ENCODE measurements around the gene SUGCT.

SUGCT gene

DNA sequence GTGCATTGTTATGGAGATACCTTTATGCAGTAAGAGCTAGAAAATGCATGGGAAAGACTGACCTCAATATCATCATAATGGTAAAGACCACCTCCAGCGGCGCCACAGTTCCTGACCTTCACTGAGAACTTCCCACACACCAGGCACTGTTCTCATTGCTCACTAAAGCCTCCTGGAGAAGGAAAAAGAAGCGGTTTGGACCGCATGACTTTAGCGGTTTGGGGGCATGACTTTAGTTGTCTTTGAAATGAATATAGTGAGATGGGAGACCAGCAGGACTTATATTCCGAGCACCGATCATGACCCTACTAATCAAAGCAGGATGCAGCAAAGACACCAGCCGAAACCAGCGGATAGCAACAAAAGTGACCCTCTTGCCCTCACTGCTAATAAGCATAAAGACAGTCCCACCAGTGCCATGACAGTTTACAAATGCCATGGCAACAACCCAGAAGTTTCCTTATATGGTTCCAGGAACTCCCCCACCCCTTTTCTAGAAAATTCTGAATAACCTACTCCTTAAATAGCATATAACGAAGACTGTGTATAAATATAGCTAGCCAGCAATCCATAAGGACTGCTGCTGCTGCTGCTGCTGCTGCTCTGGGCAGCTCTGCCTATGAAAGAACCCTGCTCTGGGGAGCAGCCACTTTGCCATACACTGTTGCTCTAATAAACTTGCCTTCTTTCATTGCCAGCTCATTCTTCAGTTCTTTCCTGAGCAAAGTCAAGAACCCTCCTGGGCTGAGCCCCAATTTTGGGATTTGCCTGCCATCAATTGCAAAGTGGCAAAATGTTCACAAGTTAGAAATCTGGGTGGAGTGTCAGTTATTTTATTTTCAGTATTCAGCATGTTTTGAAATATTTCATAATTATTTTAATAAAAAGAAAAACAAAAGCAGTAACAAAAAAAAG is 694.1 kb downstream of the SUGCT start:
- DNase-seq (ENCODE audit: low spot score), result no peak

DNA sequence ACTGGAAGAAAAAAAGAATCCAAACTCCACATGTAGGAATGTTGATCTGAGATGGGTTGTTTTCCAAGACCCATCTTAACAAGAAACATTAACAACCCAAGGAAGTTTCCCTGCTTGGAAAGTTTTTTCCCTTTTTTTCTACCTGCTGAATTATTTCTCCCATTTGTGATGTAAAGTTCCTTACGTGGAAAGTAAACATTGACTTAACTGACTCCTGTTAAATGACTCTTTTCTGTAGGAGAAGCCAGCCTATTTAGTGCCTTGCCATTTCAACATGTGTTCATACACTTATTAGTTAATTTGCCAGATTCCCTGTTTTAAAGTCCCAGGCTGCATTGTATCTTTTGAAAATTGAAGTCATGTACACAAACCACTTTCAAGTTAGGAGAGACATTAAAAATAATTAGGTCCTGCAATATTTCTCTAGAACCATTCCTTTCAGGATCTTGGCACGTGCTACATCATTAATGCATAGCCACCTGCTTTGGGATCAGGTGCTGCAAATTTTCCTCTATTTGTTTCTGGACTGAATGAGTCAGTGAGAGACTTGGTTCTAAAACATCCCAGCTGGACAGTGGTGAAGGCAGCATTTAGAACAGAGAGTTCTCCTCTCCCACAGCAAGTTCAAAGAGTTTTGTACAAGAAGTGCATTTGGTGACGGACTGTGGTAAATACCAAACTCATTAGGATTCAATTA is 698.5 kb downstream of the SUGCT start:
- DNase-seq (ENCODE audit: low spot score), result no peak

DNA sequence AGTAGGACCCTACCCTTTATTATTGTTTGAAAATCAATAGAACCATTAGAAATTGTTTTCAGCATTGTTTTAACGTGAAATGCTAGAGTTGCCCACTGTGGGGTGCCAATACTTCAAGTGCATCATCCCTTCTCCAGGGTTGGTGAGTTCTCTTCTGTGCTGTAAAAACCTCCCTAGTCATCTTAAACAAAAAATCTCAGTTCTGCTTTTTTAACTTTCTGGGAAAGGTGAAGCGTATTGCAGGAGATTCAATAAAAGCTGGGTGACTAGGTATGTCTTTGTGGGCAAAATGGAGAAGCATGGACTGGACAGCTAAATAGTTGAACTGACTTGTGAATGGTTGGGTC is 699.1 kb downstream of the SUGCT start:
- no peak for DNase-seq (ENCODE audit: low spot score)

DNA sequence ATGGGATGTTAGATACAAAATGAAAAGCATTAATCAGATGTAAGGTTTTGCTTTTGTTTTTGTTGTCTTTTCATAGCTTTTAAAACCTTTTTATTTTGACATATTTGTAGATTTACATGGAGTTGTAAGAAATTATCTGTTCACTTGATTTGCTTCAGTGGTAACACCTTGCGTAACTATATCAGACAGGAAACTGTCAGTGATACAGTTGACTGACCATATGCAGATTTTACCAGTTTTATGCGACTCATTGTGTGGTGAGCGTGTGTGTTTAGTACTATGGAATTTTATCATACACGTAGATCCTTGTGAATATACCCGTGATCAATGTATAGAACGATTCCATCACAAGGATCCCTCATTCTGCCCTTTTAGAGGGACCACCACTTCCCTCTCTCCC is 701.4 kb downstream of the SUGCT start:
- DNase-seq (ENCODE audit: low spot score), result no peak

DNA sequence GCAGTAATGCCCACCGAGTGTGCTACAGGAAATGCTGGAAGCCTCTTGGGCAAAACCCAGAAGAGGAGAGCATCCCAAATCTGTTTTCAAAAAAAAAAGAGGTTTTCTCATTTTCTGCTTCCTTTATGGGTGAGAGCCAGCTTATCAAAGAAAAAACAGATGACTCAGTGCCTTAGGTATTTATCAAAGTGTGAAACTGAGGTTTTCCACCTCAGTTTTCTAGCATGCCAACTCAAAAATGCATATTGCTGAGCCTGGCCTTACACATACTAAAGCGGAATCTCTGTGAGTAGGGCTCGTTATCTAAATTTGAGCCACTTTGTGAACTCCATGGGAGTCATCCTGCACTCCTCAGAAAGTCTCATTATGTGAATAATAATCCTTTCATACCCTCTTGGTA is 705.1 kb downstream of the SUGCT start:
- DNase-seq (ENCODE audit: low spot score), result no peak

DNA sequence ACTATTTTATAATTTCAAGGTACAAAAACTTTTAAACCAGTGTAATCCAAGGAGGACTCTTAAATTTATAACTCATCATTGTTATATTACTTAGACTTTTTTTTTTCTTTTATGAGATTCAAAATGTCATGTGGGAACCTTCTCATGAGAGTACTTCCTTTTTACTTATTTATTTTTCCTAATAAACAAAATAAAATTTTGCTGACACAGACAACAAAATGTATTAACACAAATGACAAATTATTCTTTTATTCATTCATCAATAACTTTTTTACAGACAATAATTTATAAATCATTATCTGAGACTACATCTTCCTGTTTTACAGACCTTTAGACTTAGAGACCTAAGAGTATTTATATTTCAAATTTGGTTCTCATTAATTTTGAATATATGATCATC is 706.2 kb downstream of the SUGCT start:
- no peak for DNase-seq (ENCODE audit: low spot score)

DNA sequence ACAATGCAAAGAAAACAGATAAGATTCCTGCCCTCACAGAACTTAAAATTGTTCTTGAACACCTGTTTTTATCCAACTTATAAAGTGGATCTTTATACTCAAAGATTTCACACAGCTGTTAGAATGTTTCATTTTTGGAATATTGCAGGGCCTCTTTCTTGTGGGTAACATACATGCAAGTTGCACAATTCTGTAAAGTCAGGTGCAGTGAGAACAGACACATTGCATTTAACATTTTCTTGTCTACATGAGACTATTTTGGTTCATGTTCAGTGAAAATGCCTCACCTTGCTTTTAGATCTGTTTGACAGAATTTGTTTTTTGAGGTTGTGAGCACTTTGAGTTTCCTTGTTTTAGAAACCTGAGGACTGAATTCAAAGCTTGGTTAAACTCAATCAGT is 707.8 kb downstream of the SUGCT start:
- no peak for DNase-seq (ENCODE audit: low spot score)

DNA sequence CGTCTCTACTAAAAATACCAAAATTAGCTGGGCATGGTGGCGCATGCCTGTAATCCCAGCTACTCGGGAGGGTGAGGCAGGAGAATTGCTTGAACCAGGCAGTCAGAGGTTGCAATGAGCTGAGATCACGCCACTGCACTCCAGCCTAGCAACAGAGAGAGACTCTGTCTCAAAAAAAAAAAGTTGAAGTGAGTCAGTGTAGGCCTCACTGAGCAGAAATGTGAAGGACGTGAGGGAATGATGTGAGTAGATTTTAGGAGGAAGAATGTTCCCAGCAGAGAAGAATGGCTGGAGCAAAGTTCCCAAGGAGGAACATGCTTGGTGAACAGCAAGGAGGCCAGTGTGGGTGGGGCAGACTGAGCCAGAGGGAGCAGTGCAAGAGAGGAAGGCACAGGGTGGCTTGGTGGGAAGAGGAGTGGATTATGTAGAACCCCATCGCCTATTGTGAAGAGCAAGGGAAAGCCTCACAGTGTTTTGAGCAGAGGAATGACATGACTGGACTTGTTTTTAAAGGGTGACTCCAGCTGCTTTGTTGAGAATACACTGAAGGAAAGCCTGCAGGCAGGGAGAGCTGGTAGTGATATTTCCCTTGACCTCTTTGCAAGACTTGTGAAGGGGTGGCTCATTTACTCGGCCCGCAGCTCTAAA is 708.7 kb downstream of the SUGCT start:
- peak; percentile 37 for DNase-seq (ENCODE audit: low spot score)

DNA sequence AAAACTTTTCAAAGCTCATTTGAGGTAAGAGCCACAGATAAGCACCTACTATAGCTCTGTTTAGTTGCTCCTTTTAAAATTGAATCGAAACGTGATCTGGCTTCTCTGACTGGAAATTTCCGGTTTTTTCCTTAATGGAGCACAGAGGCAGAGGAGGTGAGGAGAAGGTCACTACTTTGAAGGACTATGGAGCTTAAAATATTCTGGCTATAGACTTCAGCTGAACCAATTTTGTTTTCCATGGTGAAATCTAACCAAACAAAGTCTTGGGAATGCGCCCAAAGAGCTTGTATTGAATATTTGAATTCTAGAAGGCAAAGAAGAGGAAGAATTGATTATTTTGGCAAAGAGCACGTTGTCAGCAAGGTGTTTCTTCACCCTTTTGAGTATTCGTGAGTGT is 711.1 kb downstream of the SUGCT start:
- DNase-seq (ENCODE audit: low spot score), result no peak

DNA sequence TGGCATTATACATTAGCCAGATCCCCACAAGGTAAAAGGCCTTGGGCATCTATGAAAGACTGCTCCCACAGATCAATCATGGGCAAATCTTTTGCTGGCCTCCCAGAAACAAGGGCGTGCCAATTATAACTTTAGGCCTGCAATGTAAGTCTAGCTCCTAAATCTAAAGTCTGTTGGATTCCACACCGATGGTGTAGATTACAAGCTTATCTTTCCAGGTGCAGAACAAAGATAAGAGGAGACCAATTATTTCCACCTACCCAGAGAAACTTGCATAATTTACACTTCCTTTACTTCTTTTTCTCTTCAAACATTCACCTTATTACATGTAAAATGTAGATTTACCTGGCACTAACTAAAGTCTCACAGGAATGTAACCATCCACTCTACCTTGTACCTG is 713.1 kb downstream of the SUGCT start:
- DNase-seq (ENCODE audit: low spot score), result no peak

DNA sequence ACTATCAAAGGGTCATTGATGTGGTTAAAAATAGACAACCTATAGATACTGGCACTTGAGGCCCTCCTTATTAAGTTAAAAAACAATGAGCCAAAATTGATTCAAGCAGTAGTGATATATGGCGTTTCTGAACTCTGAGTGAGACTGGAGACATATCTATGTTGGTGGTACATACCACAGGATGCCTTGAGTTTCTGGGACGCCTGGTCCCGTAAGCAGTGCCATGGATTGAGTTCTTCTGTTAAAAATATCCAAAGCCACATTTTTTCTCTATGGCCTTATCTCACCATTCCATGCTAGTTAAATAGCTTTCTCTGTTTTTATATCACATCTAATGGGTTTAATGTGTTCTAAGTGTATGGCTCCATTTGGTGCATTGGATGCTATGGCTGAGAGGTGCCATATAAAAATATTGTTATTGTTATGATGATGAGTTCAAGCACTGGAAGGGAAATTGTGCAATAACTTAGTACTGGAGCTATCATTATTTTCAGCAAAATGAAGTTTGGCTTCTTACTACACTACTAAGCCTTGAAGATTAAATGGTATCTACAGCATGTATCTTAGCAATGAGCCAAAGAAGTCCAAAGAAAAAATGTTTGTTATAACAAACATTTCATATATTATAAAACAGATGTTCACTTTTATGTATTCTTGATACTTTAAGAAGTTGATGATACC is 713.9 kb downstream of the SUGCT start:
- DNase-seq (ENCODE audit: low spot score), result no peak

DNA sequence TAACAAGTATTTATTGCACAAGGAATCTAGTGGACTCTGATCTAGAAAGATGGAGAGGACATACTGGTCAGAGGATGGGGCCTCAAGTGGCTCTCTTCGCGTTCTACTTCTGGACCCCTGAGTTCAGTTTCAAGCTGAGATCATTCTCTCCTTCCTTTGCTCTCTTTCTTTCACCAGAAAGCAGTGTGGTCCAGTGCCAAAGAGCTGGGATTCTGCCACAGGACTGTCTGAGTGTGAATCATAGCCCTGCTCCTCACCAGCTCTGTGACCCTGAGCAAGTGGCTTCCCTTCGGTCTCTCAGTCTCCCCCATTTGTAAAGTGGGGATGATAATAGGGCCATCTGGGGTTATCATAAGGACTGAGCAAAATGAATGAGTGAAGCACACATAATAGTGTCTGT is 715.2 kb downstream of the SUGCT start:
- no peak for DNase-seq (ENCODE audit: low spot score)

DNA sequence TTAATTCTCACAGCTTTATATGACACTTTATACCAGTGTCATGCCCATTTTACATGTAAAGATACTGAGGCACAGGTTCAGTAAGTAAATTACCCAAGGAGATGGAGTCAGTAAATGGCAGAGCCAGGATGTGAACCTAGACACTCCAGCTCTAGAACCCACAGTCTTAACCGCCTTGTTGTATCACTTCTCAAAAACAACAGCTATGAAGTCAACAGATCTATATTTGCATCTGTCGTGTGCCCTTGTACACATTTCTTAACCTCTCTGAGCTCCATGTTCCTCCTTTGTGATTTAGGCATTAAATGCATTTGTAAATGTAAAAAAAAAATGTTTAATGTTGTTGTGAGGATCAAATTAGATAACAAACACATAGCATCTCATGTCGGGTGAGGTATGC is 716.2 kb downstream of the SUGCT start:
- no peak for DNase-seq (ENCODE audit: low spot score)

DNA sequence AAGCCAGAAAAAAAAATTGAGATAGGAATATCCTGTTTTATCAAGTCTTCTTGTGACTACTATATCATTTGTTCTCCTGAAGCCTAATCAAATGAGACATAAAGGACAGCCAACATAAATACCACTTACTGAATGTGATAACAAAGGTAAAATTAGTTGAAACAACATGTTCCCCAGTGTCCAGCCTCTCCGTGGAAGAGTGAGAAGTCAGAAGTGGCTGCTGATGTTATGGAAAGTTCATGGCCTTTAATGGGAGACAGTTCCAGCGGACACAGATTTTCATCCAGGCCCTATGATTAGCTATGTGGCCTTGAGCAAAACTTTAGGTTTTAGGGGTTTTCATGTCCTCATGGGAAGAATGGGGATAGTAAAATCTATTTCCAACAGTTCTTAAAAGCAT is 724.3 kb downstream of the SUGCT start:
- DNase-seq (ENCODE audit: low spot score), result no peak

DNA sequence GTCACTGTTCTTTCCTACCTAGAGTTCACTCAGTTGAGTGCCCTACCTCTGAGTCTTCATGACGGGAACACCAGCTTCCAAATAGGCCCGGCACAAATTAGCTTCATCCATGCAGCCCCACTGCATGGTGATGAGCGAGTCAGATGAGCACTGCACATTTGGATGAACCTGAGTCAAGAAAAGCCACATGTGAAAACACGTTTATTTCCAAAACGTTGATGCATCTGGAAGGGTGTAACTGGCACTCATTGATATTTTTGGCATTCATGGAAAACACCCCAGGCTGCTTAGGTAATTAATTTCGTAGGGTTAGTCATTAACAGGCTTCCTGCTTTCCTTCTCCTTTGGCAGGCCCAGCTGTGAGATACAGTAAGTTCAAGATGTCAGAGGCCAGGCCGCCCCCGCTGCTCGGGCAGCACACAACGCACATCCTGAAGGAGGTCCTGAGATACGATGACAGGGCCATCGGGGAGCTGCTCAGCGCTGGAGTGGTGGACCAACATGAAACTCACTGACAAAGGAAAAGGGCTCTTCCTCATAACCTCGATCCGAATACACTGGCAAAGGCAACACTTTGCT is 725.2 kb downstream of the SUGCT start:
- DNase-seq (ENCODE audit: low spot score), result no peak

DNA sequence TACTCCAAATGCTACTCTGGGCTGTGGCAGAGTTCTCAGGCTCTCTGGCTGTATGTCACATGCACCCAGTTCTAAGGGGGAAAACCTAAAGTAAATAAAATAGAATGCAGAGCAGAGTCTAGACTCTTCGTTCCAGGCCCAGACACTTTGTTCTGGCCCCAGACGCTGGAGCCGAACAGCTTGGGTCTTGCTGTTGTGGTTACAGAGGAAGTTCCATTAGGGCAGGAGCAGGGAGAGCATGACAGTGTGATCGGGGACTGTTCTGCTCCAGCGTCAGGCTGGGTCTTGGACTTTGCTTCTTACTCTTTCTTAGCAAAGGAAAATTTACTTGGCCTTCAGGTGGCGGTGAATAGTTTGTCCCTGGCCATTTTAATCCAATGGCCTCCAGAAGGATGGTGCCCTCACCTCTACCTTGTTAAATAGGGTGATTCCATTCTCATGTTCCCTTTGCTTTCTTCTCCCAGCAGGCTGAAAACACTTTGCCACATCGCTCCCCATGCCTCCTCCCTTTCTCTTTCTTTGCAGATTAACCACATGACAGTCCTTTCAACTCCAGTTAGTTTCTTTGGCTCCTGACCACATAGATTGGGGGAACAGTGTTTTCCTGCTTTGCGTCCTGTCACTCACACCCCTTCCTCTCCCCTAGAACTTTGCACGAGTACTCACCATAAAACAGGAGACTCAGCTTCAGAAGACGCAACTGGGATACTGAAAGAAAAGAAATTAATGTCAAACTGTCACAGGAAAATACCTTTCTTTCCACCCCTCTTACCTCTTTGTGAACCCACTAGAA is 730.8 kb downstream of the SUGCT start:
- DNase-seq (ENCODE audit: low spot score), result no peak

DNA sequence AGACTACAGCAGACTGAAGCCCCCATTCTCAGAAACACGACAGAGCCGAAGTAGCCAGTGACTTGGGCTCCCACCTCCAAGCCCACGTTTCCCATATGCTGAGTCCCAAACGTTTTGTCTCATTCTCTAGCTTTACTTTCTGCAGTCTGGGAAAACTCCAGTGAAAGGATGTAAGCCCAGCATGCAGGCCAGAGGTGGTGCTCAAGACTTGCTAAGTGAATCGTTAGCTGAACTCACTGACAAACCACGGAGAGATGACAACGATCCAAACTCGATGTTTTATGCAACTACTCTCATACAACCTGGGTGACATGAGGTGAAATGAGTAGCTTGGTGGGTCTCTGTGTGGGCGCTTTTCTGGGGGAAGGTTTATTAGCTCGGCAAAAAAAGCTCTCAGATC is 731.8 kb downstream of the SUGCT start:
- DNase-seq (ENCODE audit: low spot score), result no peak

DNA sequence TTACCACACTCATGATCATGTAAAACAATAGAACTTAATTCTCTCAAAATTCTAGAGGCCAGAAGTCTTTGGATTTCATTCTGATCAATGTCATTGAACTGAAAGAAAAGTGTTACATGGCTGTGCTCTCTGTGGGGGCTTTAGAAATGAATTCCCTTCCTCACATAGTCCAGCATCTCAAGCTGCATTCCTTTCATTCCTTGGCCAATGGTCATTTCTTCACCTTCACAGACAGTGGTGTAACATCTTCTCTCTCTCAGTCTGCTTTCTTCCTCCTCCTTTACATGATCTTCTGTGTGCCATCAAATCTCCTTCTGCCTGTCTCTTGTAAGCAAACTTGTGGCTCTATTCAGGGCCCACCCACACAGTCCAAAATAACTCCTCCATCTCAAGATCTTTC is 735.3 kb downstream of the SUGCT start:
- no peak for DNase-seq (ENCODE audit: low spot score)

DNA sequence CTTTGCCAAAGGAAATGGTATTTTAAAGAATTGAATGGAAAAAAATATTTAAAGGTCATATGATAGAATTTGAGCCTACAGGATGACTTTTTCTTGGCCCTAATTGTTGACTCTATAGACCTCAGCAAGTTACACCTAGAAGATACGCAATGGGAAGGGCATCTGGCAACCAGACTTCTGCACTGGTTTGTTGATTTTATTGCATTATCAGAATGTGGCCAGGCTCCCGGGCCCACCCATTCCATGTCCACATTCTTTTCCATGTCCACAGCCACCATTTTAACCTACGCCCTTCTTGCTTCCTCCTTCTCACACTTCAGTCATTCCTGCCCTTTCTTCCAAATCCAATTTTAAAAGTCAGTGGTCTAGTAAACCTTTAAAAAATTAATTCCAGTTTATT is 738.4 kb downstream of the SUGCT start:
- DNase-seq (ENCODE audit: low spot score), result no peak

DNA sequence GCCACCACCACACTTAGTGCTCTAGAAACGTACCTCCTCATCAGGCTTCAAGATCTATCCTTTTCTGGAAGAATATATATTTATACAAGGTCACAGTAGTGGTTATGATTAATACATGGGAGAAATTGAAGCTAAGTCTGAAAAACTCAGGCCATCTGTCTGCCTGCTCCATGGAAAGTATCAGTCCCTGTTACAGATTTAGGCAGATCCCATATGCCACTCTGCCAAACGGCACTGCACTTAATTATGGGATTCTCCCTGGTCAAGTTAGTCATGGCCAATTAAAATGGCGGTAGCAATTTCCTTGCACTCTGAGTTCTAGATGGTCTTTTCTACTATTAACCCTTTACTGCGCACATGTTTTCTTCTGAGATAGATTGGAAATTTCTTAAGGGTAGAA is 740.0 kb downstream of the SUGCT start:
- DNase-seq (ENCODE audit: low spot score), result no peak

DNA sequence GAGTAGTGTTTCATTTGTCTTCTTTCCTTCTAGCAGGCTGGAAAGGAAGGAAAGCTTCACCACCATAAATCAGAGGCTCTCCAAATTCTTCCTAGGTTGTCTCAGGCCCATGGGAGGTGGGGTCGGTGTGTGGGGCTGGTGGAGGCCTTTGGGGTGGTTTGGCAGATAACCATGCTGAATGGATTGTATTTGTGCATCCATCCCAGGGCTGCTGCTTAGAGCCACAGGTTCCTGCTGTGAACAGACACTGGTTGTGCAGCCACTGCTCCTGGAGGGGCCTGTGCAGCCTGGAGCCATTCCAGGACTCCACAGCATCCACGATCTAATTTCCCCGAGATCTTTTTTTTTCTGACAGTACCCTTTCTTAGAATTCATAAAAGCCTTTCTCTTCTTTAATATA is 741.8 kb downstream of the SUGCT start:
- no peak for DNase-seq (ENCODE audit: low spot score)
